GM19025 (cell line): Measurements from ENCODE around the gene CNKSR3.

Source experiments
- ATAC-seq: cut with Tn5 transposase; IDR thresholded peaks from one replicate; pipeline ENCODE4 v1.9.1; 2021; ENCODE audit warnings: mild to moderate bottlenecking, low read depth, moderate library complexity; ENCODE audit not compliant: unreplicated experiment

CNKSR3 gene

DNA sequence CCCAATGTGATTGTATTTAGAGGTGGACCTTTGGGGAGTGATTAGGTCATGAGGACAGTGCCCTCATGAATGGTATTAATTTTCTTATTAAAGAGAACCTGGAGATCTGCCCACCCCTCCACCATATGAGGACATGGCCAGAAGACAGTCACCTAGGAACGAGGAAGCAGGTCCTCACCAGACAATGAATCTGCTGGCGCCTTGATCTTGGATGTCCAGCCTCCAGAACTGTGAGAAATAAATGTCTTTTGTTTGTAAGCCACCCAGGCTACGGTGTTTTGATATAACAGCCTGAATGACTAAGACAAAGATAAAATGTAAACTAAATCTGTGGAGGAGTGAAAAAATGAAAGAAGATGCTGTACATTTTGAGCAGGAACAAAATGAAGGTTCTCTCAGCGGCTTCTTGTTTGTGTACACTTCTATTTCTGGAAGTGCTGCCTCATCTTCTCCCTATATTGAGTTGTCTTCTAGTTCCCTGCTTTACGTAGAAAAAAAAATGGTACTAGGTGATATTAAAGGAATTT is 152.4 kb downstream of the CNKSR3 start:
- ATAC-seq = no peak

- ATAC-seq = no peak
These were observed 153.8 kb downstream of the CNKSR3 start, which contains the start of gene IPCEF1 for GRCh38 chr6:154356690-154357089. IPCEF1 (minus strand) TSS chr6:154356803; CDS start chr6:154265947, 90,856 bp downstream.

GRCh38 chr6:154356113-154356512 is 154.4 kb downstream of the CNKSR3 start:
- ATAC-seq = no peak

DNA sequence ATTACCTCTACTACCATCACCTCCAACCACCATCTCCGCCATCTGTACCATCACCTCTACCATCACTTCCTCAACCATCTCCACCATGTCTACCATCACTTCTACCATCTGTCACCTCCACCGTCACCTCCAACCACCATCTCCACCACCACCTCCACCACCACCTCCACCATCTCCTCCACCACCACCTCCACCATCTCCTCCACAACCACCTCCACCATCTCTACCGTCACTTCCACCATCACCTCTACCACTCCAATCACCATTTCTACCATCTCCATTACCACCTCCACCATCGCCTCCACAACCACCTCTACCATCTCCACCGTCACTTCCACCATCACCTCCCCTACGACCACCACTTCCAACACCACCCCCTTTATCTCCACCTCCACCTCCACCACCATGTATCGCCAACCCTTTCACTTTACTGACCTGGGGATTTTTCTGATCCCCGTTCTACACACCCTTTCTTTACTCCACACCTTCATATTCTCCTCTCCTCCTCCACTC is 156.2 kb downstream of the CNKSR3 start:
- no peak for ATAC-seq

DNA sequence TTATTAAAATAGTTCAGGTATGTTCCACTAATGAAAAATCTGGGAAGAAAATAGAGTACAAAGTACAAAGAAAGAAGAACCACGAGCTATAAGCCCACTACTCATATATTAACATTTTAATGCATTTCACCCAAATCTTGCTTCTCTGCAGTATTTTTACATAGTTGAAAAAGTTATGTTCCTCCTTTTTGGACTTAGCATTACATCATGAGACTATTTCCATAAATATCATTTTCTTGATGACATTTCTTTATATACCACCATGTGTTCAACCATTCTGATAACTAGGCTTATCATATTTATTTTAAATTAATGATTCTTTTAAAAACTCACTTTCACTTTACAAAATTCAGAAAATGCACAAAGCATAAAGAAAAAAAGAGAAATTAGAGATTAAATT is 156.9 kb downstream of the CNKSR3 start:
- no peak for ATAC-seq

DNA sequence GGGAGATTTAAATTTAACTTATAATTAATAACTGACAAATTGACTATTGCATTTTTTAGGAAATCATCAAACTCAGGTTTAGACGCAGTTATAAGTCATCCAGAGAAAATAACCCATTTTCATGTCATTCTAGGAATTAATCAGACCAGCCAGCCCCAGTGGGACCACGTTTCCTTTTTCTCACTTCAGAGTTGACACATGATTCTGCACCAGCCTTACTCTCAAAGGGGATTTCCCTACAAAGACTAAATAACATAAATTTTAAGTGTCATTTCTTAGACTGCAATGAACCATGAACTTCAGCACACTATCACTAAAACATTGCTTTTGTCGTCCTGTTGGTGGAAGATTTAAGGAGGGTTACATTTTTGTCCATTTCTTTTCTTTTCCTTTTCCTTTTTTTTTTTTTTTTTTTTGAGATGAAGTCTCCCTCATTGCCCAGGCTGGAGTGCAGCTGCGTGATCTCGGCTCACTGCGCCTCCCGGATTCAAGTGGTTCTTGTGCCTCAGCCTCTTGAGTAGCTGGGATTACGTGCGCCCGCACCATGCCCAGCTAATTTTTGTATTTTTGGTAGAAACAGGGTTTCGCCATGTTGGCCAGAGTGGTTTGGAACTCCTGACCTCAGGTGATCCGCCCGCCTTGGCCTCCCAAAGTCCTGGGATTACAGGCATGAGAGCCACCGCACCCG is 157.4 kb downstream of the CNKSR3 start:
- peak; percentile 58 for ATAC-seq

DNA sequence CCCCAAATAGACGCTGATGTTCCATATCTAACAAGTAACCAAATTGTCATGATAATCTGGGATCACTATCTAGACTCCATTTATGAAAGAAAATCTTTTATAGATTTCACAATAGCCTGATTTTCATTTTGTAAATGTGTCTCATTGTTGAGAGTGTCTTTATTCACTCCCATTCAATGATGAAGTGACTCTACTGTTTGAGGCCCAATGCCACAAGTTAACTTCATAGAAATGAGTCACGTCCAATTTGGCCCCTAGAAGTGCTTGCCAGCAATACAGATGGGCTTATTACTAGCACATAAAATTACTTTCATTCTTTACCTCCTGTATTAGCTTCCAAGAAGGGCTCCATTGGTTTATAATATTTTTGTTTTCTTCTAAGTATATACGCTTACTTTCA is 160.2 kb downstream of the CNKSR3 start:
- no peak for ATAC-seq

DNA sequence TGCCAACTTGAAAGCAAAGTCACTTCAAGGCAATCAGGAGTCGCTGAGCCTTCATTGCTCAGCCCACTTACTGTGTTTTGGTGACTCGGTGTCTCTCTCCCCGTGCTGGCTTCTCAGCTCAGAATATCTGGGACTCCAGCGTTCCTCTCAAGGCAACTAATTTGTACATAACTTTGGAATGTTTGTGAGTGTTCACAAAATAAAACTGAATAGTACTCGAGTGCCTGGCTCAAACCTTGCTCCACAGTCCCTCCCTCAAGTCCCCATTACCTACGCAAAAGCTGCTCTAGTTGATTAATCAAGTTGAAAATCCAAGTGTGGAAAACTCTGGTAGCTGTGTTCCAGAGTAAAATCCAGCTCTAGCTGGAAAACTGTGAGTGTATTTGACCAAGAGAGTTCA is 162.5 kb downstream of the CNKSR3 start:
- ATAC-seq = no peak

- no peak for ATAC-seq
These were observed 164.7 kb downstream of the CNKSR3 start for GRCh38 chr6:154345811-154346210.

DNA sequence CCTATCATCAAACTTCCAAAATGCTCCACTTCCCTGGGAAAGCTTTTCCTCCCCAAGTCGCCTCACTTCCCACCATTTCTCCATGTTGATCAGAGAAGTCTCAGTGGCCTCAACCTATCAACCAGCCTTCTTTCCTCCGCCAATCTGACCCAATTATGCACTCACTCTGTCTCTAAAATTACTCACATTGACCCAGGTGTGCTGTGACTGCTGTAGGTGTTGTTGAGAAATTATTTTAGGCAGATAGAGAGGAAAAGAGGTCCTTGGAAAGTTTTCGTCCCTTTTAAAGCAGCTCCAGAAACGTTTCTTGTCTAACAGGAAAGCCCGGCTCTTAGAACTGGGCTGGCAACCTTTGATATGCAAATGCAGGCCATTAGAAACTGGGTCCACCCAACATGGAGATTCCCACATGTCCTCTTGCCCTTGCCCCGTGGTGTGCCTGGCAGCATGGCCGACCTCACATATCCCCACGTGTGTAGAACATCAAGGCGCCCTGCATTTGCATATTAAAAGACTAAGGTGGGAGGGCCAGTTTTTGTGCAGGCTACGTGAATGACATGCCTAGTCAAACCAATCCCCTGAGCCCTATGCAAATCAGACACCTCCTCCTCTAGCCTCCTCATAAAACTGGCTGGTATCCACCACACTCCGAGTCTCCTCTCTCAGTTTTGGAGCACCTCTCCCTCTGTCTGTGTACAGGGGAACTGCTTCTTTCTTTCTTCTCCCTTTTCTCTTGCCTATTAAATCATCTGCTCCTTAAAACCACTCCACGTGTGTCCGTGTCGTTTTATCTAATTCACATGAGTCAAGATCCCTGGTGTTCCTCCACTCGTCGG is 166.8 kb downstream of the CNKSR3 start:
- no peak for ATAC-seq

GRCh38 chr6:154341871-154342270 is 168.6 kb downstream of the CNKSR3 start:
- no peak for ATAC-seq

- ATAC-seq = no peak
These were observed 169.1 kb downstream of the CNKSR3 start for GRCh38 chr6:154341336-154341735.
